OCI-LY3 (cell line): ENCODE measurements around the gene RPUSD4.

Experiments
- EZH2phosphoT487 ChIP-seq: fragments of 200-600 bp; shearing (Covaris generic); IDR thresholded peaks from 2 replicates; pipeline ENCODE4 v1.6.1; 2018; ENCODE audit warnings: antibody characterized with exemption, mixed run types, low read depth
- TF ChIP-seq, protein P1 (sequence below): fragments of 200-600, 300-600 bp; sonication (generic); IDR thresholded peaks from 2 replicates; pipeline ENCODE4 v1.5.1; 2014; ENCODE audit warnings: antibody characterized with exemption, low read length, low read depth

DNA sequence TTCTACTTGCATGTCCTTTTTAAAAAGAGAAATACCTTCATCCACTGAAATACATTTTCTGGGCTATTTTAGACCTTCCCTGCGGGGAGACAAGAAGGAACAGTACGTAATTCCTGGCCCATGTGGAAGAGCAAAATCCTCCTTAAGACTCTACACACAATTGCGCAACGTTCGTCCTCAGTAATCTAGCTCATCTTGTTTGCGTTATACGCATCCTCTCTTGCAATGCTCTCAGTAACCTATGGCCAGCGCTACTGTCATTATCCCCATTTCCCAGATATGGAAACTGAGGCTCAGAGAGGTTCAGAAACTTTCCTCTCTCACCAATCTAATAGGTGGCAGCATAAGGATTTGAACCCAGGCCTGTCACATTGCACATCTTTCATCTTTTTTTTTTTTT is 54.6 kb downstream of the RPUSD4 start:
- TF ChIP-seq, protein P1, sequence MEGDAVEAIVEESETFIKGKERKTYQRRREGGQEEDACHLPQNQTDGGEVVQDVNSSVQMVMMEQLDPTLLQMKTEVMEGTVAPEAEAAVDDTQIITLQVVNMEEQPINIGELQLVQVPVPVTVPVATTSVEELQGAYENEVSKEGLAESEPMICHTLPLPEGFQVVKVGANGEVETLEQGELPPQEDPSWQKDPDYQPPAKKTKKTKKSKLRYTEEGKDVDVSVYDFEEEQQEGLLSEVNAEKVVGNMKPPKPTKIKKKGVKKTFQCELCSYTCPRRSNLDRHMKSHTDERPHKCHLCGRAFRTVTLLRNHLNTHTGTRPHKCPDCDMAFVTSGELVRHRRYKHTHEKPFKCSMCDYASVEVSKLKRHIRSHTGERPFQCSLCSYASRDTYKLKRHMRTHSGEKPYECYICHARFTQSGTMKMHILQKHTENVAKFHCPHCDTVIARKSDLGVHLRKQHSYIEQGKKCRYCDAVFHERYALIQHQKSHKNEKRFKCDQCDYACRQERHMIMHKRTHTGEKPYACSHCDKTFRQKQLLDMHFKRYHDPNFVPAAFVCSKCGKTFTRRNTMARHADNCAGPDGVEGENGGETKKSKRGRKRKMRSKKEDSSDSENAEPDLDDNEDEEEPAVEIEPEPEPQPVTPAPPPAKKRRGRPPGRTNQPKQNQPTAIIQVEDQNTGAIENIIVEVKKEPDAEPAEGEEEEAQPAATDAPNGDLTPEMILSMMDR, result no peak
- no peak for TF ChIP-seq EZH2phosphoT487
